Stimulated activated naive CD4-positive, alpha-beta T cell treated with Interleukin-2 at 50 U/mL for 16 hours (primary cell): Measurements from ENCODE around the gene PLEKHM3.
"Not testable (repeated sequence)": the region's sequence is repeated elsewhere in the genome, so short reads cannot be mapped to it uniquely, and the experiment has no call there.

ENCODE experiments used
- DNase-seq: peaks from one replicate; lab custom pipeline; 2025; lab: John Stamatoyannopoulos, UW

PLEKHM3 gene

DNA sequence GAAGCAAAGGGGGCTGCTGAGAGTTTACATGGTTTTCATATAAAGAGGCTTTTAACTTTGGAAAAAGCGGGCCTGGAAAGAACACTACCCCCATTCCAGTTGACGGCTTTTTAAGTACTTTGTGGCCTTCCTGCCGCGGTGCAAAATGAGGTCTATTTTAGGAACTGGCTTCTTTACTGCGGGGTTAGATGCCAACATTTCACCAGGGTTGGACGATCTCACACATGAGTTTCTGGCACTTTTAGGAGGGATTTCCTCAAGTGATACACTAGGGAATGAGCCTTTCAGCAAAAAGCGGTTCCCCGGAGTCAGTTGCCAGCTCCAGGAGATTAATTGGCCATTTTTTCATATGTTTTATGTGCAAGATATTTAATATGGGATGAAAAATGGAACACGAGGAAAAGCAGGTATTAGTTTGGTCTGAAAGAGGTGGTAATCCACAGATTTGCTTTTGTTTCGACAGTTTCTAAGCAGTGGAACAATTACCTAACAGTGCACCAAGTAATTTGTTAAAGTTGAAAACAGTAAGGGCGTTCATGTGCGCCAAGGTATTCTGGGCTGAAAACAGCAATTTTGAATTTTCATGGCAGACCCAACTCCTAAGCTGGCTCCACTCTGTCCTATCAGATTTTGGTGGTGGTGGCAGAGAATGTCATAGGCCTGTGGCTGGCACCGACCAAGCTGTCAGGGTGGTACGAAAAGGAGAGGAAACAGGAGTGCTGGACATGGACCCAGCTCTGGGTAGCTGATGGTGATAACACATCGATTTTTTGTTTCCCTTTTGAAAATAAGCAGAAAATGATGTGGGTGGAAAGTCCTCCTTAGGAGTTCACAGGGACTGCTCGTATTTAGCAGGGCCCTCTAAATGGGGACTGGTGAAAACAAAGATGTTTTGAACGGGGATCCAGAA lies 200.0 kb downstream of the PLEKHM3 start:
- DNase-seq, result no peak

DNA sequence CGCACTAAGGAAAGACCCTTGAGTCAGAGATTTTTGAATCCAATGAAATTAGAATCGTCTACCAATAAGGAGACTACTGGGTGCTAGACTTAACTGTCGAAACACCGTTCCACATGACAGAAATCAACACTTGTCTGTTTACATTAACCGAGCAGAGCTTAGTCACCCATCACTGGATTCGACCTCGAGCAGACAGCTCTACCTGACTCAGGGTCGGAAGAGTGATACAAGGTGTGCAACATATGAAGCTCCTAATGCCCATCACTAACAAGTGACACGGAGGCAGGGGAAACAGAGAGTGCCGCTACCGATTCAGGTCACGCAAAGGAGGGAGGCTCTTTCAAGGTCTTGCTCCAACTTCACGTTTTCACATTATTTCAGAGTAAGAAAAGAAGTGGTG lies 201.5 kb downstream of the PLEKHM3 start:
- DNase-seq, result no peak

DNA sequence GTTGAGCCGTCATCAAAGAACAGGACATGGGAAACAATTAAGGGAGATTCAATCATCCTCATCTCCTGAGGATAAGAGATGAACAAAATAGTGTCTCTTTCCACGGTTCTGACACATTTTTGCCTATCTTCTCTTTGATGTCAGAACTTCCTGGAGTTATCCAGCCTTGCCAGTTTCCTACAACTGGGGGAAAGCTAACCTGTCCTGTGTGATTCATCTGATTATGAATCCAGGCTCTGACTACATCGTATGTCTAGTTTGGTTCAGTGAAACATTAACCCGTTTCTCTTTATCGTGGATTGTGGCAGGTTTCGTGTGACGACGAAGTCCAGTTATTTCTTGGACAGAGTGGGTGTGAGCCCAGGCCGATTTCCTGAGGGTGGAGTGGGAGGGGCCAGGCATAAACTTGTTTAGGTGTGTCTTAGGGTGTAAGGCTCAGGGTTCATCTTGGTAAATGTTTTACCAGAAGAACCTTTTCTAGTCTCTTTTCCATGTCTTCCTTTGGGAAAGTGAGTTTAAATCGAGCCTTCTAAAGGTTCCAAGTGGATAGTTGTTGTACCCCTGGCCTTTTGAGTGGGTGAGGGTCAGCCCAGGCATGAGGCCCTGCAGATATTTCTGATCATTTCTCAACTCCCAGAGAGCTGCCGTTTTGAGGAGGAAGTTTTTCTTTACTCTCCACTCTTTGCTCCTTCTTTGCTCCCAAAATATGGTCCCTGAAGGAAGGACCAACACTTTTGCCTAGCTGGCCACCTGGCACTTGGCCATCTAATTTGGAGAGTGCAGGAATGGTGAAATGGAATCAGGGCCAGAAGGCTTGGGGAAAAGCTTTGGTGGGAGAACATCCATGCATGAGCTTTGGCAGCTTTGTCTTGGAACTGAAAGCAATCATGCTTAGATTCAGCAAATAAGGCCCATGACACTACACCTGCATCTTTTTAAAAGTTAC lies 205.2 kb downstream of the PLEKHM3 start:
- DNase-seq, result no peak

DNA sequence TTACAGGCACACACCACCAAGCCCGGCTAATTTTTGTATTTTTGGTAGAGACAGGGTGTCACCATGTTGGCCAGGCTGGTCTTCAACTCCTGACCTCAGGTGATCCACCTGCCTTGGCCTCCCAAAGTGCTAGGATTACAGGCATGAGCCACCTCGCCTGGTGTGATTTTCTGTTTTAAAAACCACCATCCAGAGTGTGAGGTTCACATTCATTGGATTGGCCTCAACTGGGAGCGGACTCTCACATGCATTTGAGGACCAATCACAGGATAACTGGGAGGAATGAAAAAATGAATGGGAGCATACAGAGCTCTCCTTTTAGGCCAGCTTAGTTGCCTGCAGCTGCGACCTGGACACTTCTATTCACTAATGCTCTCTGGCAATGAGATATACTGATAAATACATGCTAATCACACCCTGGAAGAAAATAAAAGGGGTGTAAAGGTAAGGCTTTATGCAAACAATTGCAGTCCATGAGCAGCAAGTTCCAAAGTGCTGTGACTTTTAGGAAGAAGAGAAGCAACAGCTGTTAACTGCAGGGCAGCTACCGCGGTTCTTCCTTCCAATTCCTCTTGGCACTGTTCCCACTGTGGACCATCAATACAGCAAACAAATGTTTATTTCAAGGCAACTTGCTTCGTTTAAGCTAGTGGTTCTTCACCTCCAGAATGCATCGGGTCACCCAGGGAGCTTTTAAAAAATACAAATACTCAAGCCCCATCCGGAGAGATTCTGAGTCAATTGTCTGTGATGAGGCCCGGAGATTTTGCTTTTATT lies 206.1 kb downstream of the PLEKHM3 start:
- DNase-seq, result no peak

DNA sequence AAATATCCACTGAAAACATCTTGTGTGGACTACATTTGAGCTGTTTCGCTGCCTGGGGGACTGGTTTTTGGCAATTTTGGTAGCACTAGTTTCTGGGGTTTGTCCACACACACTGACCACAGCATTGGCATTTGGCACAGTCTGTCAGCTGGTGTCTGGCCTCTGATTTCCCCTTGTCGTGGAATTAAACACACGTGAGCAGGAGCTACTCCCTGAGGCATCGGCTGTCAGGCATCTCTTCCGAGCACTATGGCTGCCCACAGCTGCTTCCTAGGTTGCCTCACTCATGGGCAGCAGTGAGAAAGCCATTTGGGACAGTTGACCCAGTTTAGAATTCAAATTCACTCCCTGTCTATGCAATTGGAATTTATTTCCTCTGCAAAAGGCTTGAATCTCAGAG lies 208.8 kb downstream of the PLEKHM3 start:
- DNase-seq, result no peak

DNA sequence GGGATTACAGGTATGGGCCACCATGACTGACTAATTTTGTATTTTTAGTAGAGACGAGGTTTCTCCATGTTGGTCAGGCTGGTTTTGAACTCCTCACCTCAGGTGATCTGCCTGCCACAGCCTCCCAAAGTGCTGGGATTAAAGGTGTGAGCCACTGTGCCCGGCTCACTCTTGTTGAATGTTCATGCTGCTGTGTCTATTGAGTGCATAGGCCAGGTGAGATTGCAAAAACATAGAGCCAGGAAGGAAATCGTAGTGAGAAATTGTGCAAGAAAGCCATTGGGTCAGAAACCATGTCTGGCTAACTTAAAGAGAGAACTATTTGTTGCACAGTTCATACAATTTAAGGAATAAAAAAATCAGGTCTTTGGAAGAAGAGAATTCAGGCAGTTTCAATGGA lies 210.1 kb downstream of the PLEKHM3 start:
- DNase-seq, result no peak

DNA sequence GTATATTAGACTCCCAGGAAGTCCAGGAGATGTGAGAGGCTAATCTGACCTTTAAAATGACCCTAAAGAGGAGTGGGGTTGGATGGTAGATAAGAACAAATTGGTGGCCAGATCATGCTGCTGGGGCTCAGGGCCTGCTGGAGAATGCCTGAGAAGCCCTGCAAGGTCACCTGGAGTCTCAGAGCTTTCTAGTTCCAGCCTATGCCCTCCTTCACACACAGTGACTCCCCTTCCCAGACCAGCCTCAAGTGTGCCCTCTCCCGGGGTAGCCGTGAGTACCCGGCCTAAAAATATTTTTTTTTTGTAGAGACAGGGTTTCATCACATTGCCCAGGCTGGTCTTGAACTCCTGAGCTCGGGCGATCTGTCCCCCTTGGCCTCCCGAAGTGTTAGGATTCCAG lies 211.4 kb downstream of the PLEKHM3 start:
- no peak for DNase-seq

DNA sequence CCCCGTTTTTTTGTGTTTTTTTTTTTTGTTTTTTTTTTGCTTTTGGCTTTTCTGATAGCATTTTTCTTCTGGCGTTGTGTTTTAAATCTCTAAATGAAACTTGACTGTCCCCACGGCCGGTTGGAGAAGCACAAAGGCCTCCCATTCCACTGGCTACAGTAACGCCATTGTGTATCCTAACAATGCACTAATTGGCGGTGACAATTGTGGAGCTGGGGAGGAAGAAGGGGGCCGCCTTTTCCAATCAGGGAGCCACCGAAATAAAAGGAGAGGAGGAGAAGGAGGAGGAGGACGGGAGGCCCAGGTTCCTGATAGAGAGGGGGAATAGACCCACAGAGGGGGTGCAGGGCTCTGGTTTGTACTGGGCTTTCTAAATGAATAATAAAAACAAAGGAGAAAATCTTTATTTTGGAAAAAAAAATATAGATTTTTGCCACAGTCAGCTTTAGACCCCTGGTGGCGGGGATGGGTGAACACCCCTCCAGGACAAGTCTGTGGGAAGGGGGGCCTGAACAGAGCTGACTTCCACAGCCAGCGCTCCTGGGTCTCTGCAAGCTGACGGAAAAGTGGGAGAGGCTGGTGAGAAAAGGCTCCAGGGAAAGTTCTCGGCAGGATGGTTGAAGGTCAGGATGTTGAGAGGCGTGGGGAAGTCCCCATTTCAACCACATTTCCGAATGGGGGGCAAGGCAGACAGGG lies 212.0 kb downstream of the PLEKHM3 start:
- no peak for DNase-seq

DNA sequence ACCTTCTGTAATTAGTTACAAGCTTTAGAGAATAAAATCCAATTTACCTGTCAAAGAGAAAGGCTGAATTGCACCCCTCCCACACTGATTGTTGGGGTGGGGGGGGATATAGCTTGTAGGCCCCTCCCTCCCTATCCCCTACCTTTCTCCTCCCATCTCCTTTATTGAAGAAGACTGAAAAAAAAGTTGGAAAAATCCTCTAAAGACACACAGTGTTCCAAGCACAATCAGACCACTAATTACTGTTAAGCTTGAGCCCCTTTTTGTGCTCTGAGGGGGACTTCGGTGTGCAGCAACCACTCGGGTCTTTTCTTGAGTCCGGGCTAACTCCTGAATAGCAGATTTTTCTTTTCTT lies 212.6 kb downstream of the PLEKHM3 start:
- no peak for DNase-seq

DNA sequence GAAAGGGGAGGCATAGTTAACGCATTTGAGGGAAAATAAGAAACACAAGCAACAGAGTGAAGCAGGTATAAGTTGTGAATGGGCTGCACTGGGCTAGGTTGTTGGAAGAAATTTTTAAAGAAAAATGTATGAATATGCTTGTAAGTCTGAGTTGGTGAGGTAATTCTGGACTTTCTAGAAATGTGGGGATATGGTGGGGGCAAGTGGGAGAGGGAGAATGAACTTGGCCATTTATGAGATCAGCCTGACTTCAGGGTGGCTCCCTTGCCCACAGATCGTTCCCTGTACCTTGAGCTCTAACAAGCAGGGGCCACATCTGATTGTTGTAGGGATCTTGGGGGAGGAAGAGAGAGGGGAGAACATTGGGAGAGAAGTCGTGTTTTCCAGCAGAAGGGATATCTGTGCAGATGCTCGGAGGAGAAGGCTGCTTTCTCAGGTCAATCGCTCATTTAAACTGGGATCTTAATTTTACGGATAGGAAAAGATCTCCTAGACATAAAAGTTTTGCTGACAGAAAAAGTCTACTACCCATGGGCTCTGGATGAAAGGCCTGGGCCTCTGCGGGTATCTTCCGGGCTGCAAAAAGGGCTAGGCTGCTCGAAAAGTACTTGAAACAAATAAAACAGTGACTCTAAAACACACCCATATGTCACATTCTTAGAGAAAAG lies 213.1 kb downstream of the PLEKHM3 start:
- no peak for DNase-seq

DNA sequence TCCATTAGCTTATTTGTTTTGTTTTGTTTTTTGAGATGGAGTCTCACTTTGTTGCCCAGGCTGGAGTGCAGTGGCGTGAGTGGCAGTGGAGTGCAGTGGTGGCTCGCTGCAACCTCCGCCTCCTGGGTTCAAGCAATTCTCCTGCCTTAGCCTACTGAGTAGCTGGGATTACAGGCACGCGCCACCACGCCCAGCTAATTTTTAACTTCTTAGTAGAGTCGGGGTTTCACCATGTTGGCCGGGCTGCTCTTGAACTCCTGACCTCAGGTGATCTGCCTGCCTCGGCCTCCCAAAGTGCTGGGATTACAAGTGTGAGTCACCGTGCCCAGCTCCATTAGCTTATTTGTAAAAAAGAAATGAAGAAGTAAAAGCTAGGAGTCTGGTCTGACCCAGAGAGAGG lies 213.7 kb downstream of the PLEKHM3 start:
- not testable (repeated sequence) for DNase-seq

DNA sequence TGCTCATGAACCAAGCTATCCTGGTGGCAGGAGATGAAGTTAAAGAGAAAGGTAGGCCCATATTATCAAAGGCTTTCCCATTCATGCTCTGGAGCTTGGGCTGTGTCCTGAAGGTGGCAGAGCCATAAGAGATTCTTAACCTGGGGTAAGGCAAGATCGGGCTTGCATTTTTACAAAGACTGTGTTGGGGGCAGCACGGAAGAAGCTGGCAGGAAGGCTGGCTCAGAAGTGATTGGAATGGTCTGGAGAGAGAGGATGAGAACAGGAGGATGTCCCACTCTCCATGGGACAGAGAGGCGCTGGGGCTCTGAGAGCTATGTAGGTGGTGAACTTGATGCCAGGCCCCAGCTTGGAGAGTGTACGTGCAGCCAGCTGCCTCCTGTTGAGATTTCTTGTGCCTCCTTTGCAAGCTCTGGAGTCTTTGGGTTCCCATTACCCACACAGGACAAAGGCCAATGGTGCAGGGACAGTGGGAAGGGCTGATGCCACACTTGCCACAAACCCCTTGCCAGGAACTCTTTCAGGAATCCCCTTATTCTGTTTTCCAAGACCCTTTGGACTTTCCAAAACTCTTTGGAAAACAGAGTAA lies 215.0 kb downstream of the PLEKHM3 start:
- DNase-seq, result no peak

DNA sequence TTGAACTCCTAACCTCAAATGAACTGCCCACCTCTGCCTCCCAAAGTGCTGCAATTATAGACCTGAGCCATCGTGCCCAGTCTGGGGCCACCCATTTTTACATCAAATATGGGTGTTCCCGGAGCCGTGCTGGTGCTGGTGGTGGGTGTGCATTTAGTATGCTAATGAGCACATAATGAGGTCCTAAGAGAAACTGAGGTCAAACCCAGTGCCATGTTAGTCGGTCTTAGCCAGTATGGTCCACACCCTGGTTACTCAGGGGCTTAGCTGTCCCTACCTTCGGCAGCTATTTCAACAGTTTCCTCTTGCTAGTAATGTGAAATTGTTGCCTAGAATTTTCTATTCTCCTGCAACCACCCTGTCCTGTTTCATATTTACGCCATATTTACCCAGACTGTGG lies 217.2 kb downstream of the PLEKHM3 start:
- DNase-seq, result no peak

DNA sequence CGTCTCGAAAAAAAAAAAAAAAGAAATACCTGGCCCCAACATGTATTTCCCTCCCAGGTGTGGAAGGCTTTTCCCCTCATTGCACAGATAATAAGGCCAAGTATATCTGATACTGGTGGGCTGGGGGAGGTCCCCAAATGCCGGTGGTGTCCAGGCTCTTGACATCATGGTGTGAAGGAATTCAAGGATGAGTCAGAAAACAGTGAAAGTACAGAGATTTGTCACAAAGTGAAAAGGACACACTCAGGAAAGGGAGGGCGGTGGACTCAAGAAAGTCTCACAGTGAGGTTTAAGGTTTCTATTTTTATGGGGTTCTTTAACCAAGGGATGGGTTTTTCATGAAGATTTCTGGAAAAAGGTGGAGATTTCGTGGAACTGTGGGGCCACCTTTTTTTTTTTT lies 217.8 kb downstream of the PLEKHM3 start:
- no peak for DNase-seq

DNA sequence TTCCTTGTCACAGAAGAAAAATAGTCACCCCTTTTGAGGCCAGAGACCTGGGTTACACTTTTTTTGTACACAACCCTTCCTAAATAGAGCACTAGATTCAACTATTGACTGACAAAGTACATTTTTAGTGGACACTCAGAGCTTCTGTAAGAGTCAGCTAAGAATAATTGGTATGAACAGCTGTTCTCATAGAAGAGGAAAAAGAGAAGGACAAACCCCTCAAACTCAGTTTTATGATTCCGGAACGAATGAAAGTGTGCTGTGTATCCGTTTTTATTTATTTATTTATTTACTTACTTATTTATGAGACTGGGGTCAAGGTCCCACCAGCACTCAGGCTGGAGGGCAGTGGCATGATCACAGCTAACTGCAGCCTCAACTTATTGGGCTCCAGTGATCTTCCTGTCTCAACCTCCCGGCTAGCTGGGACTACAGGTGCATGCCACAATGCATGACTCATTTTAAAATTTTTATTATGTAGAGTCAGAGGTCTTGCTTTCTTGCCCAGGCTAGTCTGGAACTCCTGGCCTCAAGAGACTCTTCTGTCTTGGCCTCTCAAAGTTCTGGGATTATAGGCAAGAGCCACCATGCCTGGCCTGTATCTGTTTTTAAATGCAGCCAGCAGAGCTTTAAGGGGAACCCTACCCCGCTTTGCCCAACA lies 219.6 kb downstream of the PLEKHM3 start:
- no peak for DNase-seq

DNA sequence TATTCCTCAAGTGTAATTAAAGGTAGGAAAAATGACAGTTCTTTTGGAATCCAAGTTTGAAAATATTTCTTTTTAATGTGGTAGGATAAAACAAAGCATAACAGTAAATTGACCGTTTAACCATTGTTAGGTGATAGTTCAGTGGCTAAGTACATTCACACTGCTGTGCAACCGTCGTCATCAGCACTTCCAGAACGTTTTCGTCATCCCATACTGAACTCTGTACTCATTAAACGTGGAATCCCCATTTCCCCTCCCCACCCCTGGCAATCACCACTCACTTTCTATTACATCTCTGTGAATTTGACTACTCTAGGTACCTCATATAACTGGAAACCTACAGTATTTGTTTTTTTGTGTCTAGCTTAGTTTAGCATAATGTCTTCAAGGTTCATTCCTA lies 222.7 kb downstream of the PLEKHM3 start:
- no peak for DNase-seq

DNA sequence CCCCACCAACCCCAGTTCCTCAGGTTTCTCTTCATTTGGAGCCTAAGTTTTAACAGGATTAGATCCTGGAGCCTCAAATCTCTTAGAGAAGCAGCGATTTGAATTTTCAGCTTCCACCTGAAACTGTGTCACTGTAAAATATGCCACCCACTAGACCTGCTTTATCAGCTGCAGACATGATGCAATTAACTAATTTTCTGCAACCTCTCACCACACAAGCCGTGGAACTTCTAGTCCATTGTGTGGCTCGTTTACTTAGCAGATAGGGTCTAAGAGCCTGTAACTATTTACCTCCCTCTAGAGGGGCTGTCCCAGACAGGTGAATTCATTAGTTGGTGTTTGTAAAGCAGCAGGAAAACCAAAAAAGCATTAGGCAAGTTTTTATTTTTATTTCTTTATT lies 224.1 kb downstream of the PLEKHM3 start:
- no peak for DNase-seq

DNA sequence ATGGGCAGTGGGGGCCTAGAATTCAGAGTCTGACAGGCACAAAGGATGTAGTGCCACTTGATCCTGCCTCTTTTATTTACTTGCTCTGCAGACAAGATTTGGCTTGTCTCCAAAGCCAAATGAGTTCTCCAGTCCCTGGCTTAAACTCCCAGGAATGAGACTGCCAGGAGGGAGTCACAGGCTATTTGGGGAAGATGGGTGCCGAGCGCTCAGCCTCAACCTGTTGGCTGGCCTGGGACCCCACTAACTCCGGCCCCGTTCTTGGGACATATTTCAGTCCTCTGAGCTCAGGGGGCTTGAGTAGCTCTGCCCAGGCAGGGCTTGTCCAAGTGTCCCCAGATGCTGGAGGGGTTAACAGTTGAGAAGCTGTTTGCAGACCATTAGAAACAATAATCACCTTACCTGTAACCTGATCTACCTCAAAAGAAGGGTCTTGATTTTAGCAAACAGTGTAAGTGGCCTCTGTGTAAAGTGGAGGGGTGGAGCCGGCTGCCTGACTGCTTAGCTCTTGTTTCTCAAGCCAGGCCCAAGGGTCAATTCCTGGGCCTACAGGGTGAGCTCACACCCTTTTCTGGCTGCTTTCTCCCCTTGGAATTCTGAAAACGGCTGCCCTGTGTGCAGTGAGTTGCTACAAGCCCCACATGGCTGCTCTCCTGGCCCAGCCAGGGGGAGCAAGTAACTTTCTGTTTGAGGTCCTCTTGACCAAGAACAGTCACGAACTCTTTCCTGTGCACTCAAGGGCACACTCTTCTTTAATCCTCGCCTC lies 228.6 kb downstream of the PLEKHM3 start:
- DNase-seq, result no peak

DNA sequence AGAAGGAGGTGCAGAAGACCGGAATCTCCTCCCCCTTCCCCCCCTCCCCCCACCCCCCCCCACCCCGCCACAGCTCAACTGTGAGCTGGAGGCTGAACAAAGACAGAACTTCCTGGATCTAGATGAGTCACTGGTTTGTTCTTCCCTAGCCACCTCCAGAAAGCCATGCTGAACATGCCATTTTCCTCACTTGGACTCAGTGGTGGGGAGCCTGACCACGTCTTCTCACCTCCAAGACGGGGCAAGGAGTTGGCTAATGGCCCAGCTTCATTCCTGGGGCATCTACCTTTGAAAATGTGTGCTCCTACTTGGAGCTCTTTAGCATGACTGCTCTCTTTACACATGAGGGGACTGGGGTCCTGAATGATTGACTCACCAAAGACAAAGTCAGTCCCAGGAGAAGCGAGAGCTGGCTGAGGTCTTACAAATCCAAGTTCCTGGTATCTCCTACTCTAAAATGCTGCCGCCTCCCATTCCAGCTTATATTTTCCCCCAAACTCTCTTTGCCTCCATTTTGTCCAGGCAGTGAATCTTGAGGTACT lies 233.0 kb downstream of the PLEKHM3 start:
- no peak for DNase-seq
